NCI-H2227 (cell line): ENCODE data around the gene HOXA9.

Source experiments
- DNase-seq: peaks from one replicate; lab custom pipeline; 2025; ENCODE audit not compliant: unreplicated experiment; lab: John Stamatoyannopoulos, UW

Gene HOXA9

DNA sequence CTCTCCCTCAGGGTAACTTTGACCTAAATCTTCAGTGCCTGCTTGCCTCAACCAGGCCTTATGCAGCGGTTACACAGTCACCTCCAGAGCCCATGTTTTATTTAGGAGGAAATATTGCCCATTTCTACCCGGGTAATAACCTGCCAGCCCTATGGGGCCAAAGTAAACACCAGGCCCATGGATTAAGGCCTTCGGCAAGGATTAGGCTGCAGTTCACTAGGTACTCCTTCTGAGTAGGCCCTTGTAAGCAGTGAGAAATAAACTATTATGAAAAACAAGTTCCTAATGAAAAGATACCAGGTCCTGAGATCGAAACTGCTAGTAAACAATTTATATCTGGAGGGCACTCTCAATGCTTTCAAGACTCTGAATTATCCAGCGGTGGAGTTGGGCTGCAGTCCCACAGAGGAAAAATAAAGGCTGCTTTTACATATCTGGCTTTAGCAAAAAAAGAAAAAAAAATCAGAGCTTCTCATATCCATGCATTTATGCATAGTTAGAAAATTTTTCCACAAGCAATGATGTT is 12.5 kb upstream of the HOXA9 start:
- no peak for DNase-seq

DNA sequence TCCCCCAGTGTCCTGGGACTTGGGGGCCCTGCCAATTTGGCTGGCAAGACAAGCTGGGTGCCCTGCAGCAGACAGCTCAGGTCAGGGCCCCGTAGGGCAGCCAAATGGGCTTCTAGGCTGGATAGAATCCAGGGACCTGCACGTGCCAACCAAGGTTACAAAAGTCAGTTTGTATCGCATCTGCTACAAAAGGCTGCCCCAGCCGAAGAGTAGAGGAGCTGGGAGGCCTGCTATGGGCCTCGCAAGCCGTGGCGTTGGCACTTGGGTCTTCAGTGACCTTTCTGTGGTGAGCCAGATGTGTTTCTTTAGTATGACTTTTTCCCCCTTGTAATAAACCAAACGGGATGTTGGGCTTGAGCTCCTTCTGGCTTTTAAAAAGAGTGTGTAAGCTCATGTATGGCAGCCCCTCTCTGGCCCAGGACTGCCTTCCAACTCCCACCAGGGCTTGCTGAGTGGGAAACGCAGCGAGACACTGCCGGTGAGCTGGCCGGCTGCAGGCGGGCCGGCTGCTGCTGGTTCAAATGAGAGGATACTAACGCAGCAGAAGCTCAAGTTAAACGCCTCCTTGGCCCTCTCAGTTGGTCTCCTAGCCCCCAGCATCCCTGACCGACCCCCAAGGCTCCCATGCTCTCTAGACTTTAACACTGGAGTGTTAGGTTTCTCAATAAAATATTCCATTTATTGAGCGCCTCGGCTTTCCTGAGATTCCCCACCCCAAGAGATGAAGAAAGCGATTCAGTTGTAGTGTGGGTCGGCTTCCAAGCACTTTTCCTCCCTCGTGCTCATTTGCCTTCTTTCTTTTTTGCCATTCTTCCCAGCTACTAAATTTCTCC is 11.8 kb upstream of the HOXA9 start:
- DNase-seq, result no peak

DNA sequence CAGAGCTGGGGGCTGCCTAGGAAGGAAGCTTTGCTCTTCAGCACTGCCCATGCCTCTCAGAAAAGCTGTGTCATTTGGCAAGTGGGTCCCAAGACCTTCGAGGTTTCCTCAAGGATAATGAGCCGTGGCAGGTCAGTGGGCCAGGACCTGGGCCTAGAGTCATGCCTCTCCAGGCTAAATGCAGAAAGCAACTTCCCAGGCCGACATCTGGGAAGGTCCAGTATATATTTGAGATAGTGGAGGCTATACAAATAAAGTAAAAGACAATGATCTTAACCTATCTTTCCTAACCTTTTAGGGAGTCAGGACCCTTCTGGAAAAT is 11.1 kb upstream of the HOXA9 start:
- no peak for DNase-seq

DNA sequence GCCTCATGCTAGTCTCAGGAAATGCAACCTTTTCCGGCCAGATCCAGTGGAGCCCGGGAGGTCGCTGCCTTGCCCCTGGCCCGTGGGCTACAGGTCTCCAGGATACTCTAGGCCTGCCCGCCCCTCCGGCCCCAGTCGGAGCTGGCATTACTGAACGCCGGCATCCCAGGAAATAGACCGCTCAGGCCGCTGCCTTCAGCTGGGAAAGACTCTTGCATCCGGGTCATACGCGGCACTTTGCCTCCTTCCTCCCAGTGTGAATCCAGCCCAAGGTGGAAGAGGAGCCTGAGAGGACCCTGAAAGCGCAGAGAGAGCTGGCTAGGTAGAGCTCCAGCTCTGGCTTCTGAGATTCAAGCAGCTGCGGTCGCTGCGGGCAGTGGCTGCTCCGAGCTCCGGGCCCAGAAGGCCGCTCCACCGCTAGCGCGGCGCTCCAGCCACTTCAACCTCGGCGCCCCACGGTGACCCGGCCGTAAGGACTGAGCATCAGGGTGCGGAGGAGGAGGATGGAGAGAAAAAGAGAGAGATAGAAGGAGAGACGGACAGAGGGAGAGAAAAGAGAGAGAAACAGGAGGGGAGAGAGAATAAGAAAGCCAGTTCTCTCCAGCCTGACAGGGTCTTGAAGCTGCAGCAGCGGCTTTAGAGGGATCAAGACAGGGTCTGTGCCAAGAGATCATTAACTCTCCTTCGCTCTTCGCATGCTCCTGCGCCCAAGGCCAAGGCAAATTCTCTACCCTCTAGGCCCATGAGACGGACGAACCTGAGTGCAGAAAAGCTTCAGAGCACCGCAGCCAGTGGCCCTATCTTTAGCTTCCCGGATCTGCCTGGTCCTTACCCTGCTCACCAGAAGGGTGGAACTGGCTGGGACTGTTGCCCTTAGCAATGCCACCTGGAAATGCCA is 10.5 kb upstream of the HOXA9 start:
- DNase-seq, result no peak

DNA sequence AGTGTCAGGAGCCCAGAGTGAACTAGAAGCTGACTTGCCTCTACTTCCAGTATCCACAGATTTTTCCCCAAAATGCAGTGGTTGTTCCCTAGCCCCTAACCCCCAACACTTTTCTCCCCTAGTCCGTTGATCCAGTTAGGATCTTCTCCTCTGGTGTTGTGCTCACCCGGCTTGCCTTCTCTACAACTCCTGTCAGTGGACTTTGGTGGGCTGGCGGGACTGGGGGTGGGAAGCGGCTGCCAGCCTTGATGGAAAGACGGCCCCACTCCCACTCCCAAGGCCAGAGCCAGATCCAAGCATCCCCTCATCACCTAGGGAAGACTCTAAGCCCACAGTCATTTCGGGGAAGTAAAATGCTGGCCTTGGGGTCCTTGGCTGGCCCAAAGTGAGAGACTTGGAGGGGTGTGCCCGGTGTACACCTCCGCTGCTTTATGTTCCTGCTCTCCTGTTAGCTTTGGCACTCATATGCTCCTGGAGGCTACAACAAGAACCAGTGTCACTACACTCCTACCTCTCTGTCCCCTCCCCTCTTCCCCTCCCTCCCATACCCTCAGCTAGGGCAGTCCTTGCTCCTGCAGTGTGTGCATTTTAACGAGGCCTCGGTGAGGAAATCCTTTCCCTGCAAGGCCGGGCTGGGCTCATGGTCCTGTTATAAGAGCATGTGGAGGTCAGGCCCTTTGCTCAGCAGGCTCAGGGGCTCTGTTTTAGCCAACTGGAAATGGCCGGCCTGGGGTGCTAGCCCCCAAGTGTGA is 9.7 kb upstream of the HOXA9 start:
- no peak for DNase-seq

DNA sequence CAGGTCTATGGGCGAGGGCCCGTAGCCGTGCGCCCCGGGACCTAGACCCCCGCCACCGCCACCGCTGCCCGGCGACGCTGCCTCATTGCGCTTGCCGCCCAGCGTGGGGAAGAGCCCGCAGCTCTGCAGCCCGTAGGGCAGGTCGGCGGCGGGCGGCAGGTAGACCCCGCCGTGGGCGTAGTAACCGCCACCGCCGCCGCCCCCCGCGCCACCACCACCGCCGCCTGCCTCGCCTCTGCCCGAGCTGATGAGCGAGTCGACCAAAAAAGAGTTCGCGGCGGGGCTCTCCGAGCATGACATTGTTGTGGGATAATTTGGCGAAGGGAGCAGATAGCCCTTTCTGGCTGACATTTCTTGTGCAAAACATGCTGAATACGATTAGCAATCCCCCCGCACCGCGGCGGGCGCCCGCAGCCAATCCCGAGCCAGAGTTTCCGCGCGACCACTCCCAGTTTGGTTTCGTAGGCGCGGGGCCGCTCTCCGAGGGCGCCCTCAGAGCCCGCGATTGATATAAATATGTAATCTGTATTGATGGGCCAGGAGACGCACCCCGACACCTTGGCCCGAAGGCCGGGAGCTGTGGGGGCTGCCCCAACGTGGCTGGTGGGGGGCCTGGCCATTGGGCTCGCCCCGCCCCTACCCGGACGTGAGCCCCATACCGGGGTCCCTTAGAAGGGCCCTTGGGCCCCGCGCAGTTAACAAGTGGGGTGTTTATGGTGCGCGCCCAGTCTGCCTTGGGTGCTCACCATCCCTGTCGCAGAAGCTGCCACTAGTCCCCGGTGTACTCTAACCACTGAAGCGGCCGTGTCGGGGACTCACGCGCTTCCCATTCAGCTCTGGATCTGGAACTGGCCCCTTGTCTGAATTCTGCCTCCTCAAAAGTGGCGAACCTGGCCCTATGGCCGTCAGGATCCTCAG is 8.9 kb upstream of the HOXA9 start, which contains the start of gene HOXA10:
Gene HOXA10, minus strand, starts transcription at position 365 of the 918 bp plus-strand sequence. Its CDS starts 14 bp downstream, at position 351.
- no peak for DNase-seq

DNA sequence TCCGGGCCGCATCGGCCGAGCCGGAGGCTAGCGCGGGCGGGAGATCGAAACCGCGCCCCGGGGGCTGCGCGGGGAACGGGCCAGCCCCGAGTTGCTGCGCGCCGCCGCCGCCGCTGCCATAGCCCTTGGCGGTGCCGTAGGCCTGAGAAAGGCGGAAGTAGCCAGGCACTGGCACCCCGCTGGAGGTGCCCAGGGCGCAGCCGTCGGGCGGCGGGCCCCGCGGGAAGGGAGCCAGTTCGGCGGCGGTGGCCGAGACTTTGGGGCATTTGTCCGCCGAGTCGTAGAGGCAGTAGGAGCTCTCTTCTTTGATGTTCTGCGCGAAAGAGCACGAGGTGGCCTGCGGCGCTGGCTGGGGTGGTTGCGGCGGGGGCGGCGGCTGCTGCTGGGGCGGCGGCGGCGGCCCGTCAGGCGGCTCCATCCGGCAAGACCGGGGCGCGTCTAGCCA is 8.2 kb upstream of the HOXA9 start:
- DNase-seq, result no peak

DNA sequence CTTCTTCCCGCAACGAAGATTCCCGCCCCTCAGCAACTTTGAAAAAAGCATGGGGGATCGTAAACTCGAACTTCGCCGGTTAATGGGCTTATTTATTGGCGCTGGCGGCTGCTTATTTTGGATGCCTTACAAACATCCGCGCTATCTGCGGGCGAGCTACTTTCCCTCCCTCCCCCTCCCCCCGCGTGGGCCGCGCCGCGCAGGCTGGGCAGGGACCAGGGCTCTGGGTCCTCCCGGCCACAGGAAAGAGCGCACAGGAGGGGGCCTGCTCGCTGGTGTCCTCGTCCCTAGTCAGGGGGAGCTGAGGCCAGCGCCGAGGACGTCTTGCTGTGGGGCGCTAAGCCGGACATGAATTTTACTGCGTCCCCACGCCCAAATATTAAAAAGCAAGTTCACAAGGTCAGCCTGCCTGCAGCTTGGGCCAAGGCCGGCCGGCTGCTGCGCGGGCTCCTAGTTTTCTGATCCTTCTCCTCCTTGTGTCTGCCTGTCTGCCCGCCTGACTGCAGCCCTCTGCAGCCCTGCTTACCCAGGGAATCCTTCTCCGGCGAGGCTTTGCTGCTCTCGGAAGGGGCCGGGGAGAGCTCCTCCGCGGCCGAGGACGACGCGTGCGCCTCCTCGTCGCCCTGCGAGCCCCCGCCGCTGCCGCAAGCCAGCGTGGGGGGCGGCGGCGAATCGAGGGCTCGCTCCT is 7.6 kb upstream of the HOXA9 start:
- no peak for DNase-seq

DNA sequence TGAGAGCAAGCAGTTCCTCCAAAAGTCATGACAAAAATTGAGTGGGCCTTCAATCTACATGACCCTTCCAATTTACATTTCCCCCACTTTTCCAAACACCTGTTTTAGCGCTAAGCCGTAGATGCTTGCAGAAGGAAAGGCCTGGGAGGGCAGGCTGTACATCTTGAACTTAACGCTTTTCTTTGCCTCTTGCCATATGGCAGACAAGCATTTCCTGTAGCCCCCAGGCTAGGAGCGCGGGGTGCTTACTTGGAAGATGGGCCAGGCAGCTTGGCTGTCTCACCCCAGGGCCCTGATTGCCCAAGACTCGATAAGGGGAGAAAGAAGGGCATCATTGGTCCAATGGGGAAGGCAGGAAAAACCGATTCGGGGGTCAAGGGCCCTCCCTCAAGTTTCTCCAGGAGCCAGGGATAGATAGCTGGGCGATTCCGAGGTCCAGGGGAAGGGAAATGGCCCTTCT is 7.0 kb upstream of the HOXA9 start:
- DNase-seq, result no peak

DNA sequence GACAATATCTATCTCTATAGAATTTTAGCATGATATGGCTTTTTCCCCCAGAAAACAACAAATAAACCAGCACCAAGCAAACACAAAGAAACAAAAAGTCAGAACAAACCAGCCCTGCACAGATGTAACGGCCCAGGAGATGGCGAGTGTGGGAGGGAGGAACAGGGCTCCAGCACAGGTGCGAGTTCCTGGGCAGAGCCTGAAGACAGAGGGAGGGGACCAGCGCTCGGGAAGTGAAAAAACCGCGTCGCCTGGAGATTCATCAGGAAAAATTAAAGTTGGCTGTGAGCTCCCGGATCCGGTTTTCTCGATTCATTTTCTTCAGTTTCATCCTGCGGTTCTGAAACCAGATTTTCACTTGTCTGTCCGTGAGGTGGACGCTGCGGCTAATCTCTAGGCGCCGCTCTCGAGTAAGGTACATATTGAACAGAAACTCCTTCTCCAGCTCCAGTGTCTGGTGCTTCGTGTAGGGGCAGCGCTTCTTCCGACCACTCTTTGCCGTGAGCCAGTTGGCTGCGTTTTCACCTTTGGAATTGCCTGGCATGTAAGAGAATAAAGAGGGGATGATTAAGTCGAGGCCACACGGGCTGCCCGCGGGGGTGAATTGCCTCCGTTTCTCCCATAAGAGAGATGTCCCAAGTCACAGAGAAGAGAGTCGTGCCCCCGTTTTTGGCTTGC is 6.4 kb upstream of the HOXA9 start:
- peak; percentile 38 for DNase-seq

DNA sequence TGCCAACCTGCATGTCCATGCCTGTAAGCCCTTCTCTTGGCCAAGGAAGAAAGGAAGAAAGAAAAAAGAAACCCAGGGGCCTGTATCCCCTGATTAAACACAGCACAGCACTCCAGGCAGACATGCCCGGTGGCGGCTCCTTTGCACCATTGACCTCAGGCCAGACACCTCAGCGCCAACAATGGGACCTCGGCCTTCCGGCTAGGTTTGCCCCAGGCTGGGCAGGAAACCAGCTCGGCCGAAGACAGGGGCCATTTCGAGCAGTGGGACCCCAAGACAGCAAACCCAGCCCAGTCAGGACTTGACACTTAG is 5.9 kb upstream of the HOXA9 start:
- no peak for DNase-seq

DNA sequence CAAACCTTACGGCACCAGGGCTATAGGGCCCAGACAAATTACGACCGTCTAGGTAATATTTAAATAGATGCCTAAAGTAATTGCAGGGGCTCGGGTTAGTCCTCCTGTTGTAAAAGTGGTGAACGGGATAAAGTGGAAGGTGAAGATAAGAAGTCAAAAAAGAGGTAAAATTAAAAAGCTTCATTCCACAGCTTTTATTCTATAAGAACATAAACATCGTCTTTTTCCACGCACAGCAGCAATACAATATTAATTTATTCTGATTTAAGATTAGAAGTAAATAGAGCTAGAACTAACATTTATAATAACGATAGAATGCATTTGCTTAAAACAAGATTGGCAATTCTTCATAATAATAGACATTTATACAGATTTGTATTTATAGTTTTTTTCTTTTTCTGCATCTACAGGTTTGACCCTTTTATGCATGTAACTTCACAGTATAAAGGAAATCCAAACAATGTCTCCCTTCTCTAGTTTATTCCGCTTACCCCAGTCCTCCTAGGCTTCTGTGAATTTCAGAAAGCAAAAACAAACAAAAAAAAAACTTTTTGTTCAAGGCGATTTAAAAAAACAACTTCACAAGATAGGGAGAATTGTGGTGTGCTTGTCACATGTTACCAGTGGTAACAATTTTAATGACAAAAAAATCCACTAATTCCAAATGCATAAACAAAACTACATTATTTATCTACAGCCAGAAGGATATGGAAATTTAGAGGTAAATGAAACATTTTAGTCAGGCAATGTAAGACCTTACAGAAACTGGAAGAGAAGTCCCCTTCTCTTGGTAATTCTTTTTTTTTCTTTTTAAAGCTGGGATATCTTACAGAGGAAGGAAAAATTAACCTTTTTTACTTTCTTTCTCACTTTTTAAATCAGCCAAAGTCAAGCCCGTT is 5.3 kb upstream of the HOXA9 start:
- no peak for DNase-seq

DNA sequence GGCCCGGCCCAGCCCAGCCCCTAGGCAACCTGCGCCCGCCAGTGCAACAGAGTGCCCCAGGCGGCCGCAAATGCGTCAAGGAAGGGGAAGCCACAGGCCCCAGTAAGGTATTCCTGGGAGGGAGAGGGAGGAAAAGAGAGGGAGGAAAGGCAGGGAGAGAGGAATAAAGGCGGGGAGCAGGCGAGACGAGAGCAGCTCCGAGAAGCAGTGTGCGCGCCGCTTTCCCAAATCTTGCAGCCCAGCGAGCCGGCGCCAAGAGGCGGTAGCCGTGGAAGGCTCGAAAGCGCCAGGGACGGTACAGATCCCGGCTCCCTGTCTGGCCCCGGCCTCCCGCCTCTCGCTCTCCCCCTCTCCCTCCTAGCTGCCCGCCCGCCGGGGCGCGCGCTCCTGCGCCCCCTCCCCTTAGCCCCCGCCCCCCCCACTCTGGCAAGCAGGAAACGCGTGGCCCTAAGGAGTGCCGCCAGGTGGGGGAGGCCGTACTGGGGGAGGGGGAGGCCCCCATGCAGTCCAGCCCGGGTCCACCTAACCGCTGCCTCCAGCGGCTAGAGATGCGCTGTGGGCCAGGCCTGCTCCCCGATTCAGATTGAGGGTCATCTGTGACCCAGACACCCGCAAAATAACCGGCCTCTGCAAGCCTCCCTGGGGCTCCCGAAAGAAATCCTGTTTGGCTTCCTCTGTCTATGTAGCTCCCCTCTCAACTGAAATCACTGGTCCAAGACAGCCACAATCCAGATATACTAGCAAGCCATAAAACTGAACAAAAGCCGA is 4.5 kb upstream of the HOXA9 start:
- DNase-seq, result no peak

DNA sequence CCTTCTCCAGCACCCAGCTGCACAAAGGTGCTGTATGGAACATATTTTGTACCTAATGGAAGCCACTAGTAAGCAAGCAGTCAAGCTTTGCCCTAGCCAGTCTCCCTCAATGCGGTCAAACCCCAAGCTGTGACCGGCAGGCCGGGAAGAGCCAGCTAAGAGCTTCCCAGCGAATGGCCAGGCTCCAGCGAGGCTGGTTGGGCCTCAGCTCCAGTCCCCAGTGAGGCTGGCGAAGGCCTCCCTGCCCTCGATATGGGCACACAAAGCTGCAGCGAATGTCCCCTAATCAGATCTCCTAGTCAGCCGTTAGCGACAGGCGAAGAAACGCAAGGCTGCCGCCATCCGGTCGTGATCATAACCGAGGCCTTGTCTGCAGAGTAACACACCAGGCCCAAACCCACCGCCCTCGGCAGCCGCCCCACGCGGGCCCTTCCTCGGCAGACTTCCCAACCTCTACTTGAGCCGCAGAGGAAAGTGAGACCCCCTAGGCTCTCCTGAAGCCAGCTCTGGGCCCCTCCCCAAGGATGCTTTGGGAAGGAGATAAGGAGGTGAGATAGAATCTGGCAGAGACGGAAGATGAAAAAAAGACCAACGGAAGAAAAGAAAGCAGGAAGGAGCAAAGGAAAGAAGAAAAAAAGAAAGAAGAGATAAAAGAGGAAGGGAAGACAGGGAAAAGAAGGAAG is 3.1 kb upstream of the HOXA9 start:
- DNase-seq, result no peak

DNA sequence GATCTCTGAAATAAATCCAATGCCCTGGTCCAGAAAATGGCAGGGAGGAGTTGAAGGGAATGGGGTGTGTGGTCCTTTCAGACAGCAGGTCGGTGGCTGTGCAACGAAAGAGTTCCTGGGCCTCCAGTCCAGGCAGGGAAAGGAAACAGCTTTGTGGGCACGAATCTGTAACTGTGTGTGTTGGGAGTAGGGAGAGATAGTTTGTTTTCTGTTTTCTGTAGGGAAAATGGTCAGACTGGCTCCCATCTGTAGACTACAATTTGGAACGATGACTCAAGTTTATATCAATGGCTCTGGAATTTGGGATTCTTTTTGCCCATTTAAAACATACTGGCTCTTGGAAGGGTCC is 2.6 kb upstream of the HOXA9 start:
- no peak for DNase-seq

DNA sequence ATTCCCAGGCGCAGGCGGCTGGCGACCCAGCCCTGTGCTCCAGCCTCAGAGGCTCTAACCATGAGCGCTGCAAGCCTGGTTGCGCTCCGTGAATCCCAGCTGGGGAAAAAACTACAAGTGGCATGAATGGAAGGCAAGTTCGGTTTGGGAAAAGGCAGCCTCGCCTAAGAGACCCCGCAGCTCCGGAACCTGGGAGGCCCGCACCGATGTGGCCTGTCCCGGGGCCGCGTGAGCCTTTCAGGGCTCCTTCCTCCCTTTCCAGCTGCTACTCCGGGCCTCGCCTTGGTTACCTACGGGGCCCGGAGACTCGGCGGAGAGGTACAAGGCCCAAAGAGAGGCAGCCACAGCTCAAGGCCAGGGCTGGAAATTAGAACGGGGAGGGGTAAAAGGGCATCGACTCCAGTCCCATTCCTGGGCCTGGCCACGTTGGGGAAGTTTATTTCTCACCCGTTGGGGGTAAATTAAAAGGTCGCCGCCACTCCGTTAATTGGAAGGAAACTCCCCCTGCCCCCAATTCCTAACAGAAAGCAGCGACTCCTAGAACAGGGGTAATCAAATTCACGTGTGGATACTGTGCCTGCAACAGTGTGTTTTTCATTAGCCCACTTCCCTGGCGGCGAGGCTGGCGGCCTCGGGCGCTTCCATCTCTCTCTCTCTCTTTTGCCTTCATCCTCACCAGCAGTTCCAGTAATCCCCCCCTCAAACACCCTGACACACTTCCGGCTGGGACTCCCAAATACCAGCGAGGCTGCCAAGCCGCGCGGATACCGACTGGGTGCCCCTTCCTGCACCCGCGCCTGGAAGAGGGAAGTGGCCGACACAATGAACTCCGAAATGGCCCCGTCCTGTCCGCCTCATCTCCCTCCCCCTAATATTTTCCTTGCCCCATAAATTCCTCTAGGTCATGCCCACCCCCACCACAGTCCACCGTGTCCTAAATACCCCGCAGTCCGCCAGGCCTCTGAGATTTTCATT is 1.5 kb upstream of the HOXA9 start:
- no peak for DNase-seq
